Mammary epithelial cell (primary cell): ENCODE measurements around the gene MYADML2.

Experiments used
- CTCF ChIP-seq, 2 donors: IDR thresholded peaks in 1 of 2; conservative IDR thresholded peaks in 1 of 2; 2 replicates each; pipeline ENCODE4 v1.5.1; 2011 to 2012; ENCODE audit warnings: inconsistent platforms in 2 of 2, low read length in 2 of 2, mild to moderate bottlenecking in 2 of 2, control low read depth in 1 of 2, low read depth in 1 of 2; ENCODE audit not compliant: insufficient read depth in 1 of 2; ENCODE audit errors: extremely low read depth in 1 of 2
- EZH2 ChIP-seq: IDR thresholded peaks from 2 replicates; pipeline ENCODE4 v1.6.1; 2012; ENCODE audit warnings: low read length, inconsistent platforms, borderline replicate concordance

GRCh38 chr17:81901167-81902022 lies 45.6 kb downstream of the MYADML2 start:
- TF ChIP-seq CTCF (conservative IDR thresholded peaks at IDR 0.05 in 1 of 2, IDR thresholded peaks at IDR 0.05 in 1 of 2; ENCODE audit: extremely low read depth in 1 of 2, insufficient read depth in 1 of 2, low read depth in 1 of 2, low read length in 2 of 2), result no peak
- TF ChIP-seq EZH2, result no peak
